ENCODE results near the gene COBL. TPM values are rescaled to one million over a fixed set of nuclear protein-coding genes. Genes with fewer than 3 reads are reported as not detected.

Gene COBL
- total RNA-seq, 2 donors from 2014 or later: 27.5 to 28.3 TPM

- Mint-ChIP-seq H3K36me3 (ENCODE audit: low read depth) (no peaks in the 10 kb centered on the region), H3K9me3 (no peaks in the 10 kb centered on the region), H3K27me3 (ENCODE audit: insufficient read depth) (no peaks in the 10 kb centered on the region), H3K4me1 (peaks cover 7% of the 10 kb centered on the region), H3K4me3 (no peak overlapping the region), H3K27ac (no peak overlapping the region)
- no peaks in the 10 kb centered on the region for H3K9me3 ChIP-seq (ENCODE audit: control insufficient read depth, low read length)
- H3K27me3 ChIP-seq (ENCODE audit: control insufficient read depth, insufficient read depth, low read length, poor library complexity, severe bottlenecking): no peaks in the 10 kb centered on the region
- H3K9ac ChIP-seq (ENCODE audit: extremely low read depth, low read length, poor library complexity, severe bottlenecking): no peak overlapping the region
- TF ChIP-seq CTCF (conservative IDR thresholded peaks at IDR 0.05): no peak
- no peak overlapping the region for H3K4me3 ChIP-seq (ENCODE audit: low read length)
- peak; percentile 30 for DNase-seq
- H3K27ac ChIP-seq (ENCODE audit: low read depth, low read length): no peak overlapping the region
- H3K4me1 ChIP-seq (ENCODE audit: control insufficient read depth, insufficient read depth, low read length): no peaks in the 10 kb centered on the region
- no peaks in the 10 kb centered on the region for H3K36me3 ChIP-seq (ENCODE audit: control insufficient read depth, insufficient read depth, low read length)
- WGBS, 2 experiments (ENCODE audit: insufficient coverage in 1 of 2, insufficient read length in 1 of 2): 92 to 97% methylated on average over 12 to 15 of the region's 16 CpGs
These were observed 73.6 kb downstream of the COBL start for GRCh38 chr7:51242881-51243518.

GRCh38 chr7:51242007-51242691 is 74.5 kb downstream of the COBL start:
- H3K4me3 Mint-ChIP-seq: no peak overlapping the region
- H3K36me3 Mint-ChIP-seq (ENCODE audit: low read depth): no peaks in the 10 kb centered on the region
- H3K9ac ChIP-seq (ENCODE audit: extremely low read depth, low read length, poor library complexity, severe bottlenecking): no peak overlapping the region
- no peaks in the 10 kb centered on the region for H3K4me1 ChIP-seq (ENCODE audit: control insufficient read depth, insufficient read depth, low read length)
- H3K27me3 Mint-ChIP-seq (ENCODE audit: insufficient read depth): no peaks in the 10 kb centered on the region
- H3K9me3 ChIP-seq (ENCODE audit: control insufficient read depth, low read length): no peaks in the 10 kb centered on the region
- peak; percentile 31 for DNase-seq
- no peak overlapping the region for H3K27ac ChIP-seq (ENCODE audit: low read depth, low read length)
- no peak overlapping the region for H3K4me3 ChIP-seq (ENCODE audit: low read length)
- no peak for TF ChIP-seq CTCF (conservative IDR thresholded peaks at IDR 0.05)
- no peak overlapping the region for H3K27ac Mint-ChIP-seq
- no peaks in the 10 kb centered on the region for H3K36me3 ChIP-seq (ENCODE audit: control insufficient read depth, insufficient read depth, low read length)
- H3K4me1 Mint-ChIP-seq: peaks cover 7% of the 10 kb centered on the region
- no peaks in the 10 kb centered on the region for H3K9me3 Mint-ChIP-seq
- 94 to 100% methylated on average over 5 of the region's 5 CpGs for WGBS, 2 experiments (ENCODE audit: insufficient coverage in 1 of 2, insufficient read length in 1 of 2)
- H3K27me3 ChIP-seq (ENCODE audit: control insufficient read depth, insufficient read depth, low read length, poor library complexity, severe bottlenecking): no peaks in the 10 kb centered on the region

- H3K4me3 ChIP-seq (ENCODE audit: low read length): no peak overlapping the region
- Mint-ChIP-seq H3K9me3 (no peaks in the 10 kb centered on the region), H3K27ac (no peak overlapping the region), H3K27me3 (ENCODE audit: insufficient read depth) (no peaks in the 10 kb centered on the region), H3K36me3 (ENCODE audit: low read depth) (no peaks in the 10 kb centered on the region), H3K4me1 (peaks cover 9% of the 10 kb centered on the region), H3K4me3 (no peak overlapping the region)
- H3K4me1 ChIP-seq (ENCODE audit: control insufficient read depth, insufficient read depth, low read length): no peaks in the 10 kb centered on the region
- no peak overlapping the region for H3K27ac ChIP-seq (ENCODE audit: low read depth, low read length)
- no peak overlapping the region for H3K9ac ChIP-seq (ENCODE audit: extremely low read depth, low read length, poor library complexity, severe bottlenecking)
- DNase-seq: peak; percentile 17
- 84 to 97% methylated on average over 4 of the region's 4 CpGs for WGBS, 2 experiments (ENCODE audit: insufficient coverage in 1 of 2, insufficient read length in 1 of 2)
- H3K27me3 ChIP-seq (ENCODE audit: control insufficient read depth, insufficient read depth, low read length, poor library complexity, severe bottlenecking): no peaks in the 10 kb centered on the region
- H3K36me3 ChIP-seq (ENCODE audit: control insufficient read depth, insufficient read depth, low read length): no peaks in the 10 kb centered on the region
- TF ChIP-seq CTCF (conservative IDR thresholded peaks at IDR 0.05): no peak
- H3K9me3 ChIP-seq (ENCODE audit: control insufficient read depth, low read length): no peaks in the 10 kb centered on the region
These were observed 75.7 kb downstream of the COBL start for GRCh38 chr7:51240868-51241267.
